ENCODE measurements around the gene SEPTIN7.

SEPTIN7 gene

DNA sequence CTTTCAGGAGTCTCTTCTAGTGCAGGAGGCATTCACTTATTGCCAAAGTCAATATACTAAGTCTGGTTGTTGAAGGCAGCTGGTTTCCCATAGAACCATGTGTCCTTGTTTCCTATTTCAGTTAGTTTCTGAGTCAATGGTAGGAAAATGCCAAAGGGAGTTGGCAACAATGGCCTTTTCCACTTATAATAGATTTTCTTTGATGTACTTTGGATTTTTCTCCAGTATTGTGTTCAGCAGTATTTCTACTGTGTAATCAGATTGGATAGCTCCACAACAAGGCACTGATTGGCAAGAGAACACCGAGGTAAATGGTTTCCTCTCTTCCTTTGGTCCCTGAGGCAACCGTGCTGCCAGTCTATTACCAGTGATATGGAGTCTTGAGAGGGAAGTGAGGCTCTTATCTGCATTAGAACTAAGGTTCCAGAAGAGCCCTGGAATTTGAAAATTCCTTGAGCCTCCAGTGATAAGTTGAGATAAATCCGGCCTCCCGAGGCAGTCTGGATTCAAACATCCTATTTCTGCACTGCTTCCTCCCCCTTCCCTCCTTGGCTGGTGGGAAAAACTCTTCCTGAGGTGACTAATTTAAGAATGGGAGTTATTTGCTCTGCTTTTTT lies 7.9 kb upstream of the SEPTIN7 start:
- Histone ChIP-seq H3K36me3 (ENCODE audit: low read length) (no peaks in the 10 kb centered on the region), H4K20me1 (ENCODE audit: low read depth, low read length) (no peaks in the 10 kb centered on the region), H2AFZ (ENCODE audit: low read depth, low read length, severe bottlenecking) (no peak overlapping the region), H3K9me2 (replicated peaks; ENCODE audit: insufficient read depth, low read length) (no peaks in the 10 kb centered on the region), H3K9me3 (ENCODE audit: insufficient read depth, low read length) (no peaks in the 10 kb centered on the region), H3K4me2 (ENCODE audit: low read depth, low read length, poor library complexity, severe bottlenecking) (no peak overlapping the region), H3F3A (ENCODE audit: insufficient read depth) (no peaks in the 10 kb centered on the region), H3K27me3 (ENCODE audit: low read length) (no peaks in the 10 kb centered on the region), H3K9ac (ENCODE audit: low read length) (no peak overlapping the region), H3K4me3 (ENCODE audit: insufficient read depth, low read length, poor library complexity, severe bottlenecking) (no peak overlapping the region), H3K27ac (ENCODE audit: low read depth, low read length) (no peak overlapping the region), H3K79me2 (ENCODE audit: insufficient read depth, low read length) (no peaks in the 10 kb centered on the region)
- no peak for TF ChIP-seq EZH2phosphoT487 (conservative IDR thresholded peaks at IDR 0.05; ENCODE audit: low read length)
- TF ChIP-seq, protein P1, sequence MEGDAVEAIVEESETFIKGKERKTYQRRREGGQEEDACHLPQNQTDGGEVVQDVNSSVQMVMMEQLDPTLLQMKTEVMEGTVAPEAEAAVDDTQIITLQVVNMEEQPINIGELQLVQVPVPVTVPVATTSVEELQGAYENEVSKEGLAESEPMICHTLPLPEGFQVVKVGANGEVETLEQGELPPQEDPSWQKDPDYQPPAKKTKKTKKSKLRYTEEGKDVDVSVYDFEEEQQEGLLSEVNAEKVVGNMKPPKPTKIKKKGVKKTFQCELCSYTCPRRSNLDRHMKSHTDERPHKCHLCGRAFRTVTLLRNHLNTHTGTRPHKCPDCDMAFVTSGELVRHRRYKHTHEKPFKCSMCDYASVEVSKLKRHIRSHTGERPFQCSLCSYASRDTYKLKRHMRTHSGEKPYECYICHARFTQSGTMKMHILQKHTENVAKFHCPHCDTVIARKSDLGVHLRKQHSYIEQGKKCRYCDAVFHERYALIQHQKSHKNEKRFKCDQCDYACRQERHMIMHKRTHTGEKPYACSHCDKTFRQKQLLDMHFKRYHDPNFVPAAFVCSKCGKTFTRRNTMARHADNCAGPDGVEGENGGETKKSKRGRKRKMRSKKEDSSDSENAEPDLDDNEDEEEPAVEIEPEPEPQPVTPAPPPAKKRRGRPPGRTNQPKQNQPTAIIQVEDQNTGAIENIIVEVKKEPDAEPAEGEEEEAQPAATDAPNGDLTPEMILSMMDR (IDR thresholded peaks at IDR 0.05; ENCODE audit: insufficient read depth, low read length, poor library complexity, severe bottlenecking): no peak

DNA sequence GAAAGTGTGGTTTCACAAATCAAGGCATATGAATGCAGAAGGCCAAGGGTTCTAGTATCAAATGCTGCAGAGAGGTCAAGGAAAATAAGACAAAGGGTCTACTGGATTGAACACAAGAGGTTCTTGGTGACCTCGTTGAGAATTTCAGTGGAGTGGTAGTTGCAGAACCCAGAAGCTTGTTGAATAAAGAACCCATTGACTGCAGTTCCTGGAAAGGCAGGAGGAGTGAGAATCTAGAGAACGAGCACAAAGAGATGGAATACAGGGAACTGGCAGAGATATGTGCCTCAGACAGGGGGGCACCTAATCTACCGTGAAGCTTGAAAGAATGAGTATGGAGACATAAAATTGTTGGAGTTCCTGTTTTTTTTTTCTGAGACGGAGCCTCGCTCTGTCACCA lies 3.5 kb upstream of the SEPTIN7 start:
- H3K36me3 ChIP-seq (ENCODE audit: low read length): no peaks in the 10 kb centered on the region
- peaks cover 3% of the 10 kb centered on the region for H4K20me1 ChIP-seq (ENCODE audit: low read depth, low read length)
- no peak overlapping the region for H3K27ac ChIP-seq (ENCODE audit: low read depth, low read length)
- no peak overlapping the region for H2AFZ ChIP-seq (ENCODE audit: low read depth, low read length, severe bottlenecking)
- H3K9ac ChIP-seq (ENCODE audit: low read length): no peak overlapping the region
- H3K79me2 ChIP-seq (ENCODE audit: insufficient read depth, low read length): peaks cover 12% of the 10 kb centered on the region
- H3K4me2 ChIP-seq (ENCODE audit: low read depth, low read length, poor library complexity, severe bottlenecking): no peak overlapping the region
- H3K9me2 ChIP-seq (replicated peaks; ENCODE audit: insufficient read depth, low read length): no peaks in the 10 kb centered on the region
- no peak overlapping the region for H3K4me3 ChIP-seq (ENCODE audit: insufficient read depth, low read length, poor library complexity, severe bottlenecking)
- 0 out of 2 replicates have a peak, but pooled peaks cover 11% of the 10 kb centered on the region for H3F3A ChIP-seq (ENCODE audit: insufficient read depth)
- H3K9me3 ChIP-seq (ENCODE audit: insufficient read depth, low read length): no peaks in the 10 kb centered on the region
- H3K27me3 ChIP-seq (ENCODE audit: low read length): no peaks in the 10 kb centered on the region
- TF ChIP-seq, protein P1 (IDR thresholded peaks at IDR 0.05; ENCODE audit: insufficient read depth, low read length, poor library complexity, severe bottlenecking): no peak

DNA sequence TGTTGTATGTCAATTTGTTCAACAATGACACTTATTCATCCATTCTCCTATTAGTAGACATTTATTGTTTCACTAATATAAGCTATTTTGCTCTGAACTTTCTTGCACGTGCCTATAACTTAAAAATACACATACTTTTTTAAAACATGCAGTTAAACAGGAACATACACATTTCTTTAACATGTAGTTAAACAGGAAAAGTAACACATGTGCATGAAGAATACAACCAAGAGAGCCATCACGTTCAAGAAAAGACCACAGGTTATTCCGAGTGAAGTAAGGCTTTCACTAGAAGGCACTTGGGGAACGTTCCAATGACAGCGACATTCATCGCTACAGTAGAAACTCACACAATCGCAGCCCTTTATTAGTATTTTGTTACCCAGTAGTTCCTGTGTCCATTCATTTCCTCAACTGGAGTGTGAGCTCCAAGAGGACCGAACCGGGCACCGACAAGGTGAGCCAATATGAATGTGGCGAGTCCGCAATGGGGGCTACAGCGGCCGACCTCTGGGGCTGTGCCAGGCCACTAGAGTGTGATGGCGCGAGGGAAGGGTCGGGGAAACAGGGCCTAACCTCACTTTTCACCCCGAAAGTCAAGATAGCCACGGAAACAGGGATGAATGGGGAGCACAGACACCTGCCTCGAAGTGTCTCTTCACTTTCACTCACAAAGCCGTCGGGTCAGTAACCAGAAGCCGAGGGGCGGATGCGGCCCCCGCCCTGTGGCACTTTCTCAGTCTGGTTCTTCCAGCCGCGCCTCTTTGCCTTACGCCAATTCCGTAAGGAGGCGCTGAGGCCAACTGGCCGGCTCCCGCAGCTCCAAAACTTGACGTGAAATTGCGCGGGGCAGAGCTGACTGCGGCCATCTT lies 775 bp upstream of the SEPTIN7 start:
- Histone ChIP-seq H3K79me2 (ENCODE audit: insufficient read depth, low read length) (peaks cover 40% of the 10 kb centered on the region), H3K27me3 (ENCODE audit: low read length) (no peaks in the 10 kb centered on the region), H3F3A (ENCODE audit: insufficient read depth) (0 out of 2 replicates have a peak, but pooled peaks cover 11% of the 10 kb centered on the region), H4K20me1 (ENCODE audit: low read depth, low read length) (peaks cover 28% of the 10 kb centered on the region), H3K27ac (ENCODE audit: low read depth, low read length) (peak overlapping the region; percentile 80), H3K36me3 (ENCODE audit: low read length) (no peaks in the 10 kb centered on the region), H3K4me2 (ENCODE audit: low read depth, low read length, poor library complexity, severe bottlenecking) (peak overlapping the region; percentile 82), H3K9me2 (replicated peaks; ENCODE audit: insufficient read depth, low read length) (no peaks in the 10 kb centered on the region), H3K4me3 (ENCODE audit: insufficient read depth, low read length, poor library complexity, severe bottlenecking) (peak overlapping the region; percentile 57), H3K9ac (ENCODE audit: low read length) (peak overlapping the region; percentile 94), H3K9me3 (ENCODE audit: insufficient read depth, low read length) (no peaks in the 10 kb centered on the region), H2AFZ (ENCODE audit: low read depth, low read length, severe bottlenecking) (peak overlapping the region; percentile 76)
- no peak for TF ChIP-seq EZH2phosphoT487 (conservative IDR thresholded peaks at IDR 0.05; ENCODE audit: low read length)
- TF ChIP-seq, protein P1 (IDR thresholded peaks at IDR 0.05; ENCODE audit: insufficient read depth, low read length, poor library complexity, severe bottlenecking): no peak

Measured in SU-DHL-6 (cell line).